ENCODE data around the gene PRICKLE4.

DNA sequence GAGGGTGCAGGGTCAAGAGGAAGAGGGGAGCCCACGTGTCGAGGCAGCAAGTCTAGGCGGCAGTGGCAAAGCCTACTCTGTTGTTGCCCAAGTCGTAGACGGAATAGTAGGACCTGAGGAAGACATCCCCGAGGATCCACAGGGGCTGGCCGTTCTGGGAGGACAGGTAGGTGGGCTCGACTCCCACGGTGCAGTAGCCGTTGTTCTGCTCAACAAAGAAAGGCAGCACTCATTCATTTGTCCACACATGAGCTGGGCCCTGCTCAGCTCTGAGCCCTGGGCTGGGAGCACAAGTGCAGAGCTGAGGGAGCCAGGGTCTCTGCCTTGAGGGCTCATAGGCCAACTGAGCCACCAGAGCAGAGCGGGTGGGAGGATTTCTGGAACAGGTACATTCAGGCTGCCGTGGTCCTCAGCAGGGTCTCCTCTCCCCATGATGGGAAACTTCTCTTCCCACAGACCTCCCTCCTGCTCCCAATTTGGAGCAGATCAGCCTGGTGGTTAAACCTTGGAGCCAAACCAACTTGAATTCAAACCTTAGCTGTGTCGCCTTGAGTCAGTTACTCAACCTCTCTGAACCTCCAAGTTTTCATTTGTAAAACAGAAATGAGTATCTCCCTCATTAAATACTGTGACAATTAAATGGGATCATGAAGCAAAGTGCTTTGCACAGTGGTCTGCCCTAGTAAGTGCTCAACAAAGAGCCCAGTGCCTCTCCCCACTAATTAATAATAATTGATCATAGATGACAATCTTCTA, 43.6 kb upstream of the PRICKLE4 start:
- TF ChIP-seq, protein P1, sequence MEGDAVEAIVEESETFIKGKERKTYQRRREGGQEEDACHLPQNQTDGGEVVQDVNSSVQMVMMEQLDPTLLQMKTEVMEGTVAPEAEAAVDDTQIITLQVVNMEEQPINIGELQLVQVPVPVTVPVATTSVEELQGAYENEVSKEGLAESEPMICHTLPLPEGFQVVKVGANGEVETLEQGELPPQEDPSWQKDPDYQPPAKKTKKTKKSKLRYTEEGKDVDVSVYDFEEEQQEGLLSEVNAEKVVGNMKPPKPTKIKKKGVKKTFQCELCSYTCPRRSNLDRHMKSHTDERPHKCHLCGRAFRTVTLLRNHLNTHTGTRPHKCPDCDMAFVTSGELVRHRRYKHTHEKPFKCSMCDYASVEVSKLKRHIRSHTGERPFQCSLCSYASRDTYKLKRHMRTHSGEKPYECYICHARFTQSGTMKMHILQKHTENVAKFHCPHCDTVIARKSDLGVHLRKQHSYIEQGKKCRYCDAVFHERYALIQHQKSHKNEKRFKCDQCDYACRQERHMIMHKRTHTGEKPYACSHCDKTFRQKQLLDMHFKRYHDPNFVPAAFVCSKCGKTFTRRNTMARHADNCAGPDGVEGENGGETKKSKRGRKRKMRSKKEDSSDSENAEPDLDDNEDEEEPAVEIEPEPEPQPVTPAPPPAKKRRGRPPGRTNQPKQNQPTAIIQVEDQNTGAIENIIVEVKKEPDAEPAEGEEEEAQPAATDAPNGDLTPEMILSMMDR (IDR thresholded peaks at IDR 0.05; ENCODE audit: low read depth, low read length): no peak
- no peak for TF ChIP-seq EZH2phosphoT487 (IDR thresholded peaks at IDR 0.05; ENCODE audit: low read depth)

Data from OCI-LY3 (cell line).